HEK293 (cell line): ENCODE measurements around the gene WSCD2.

ENCODE experiments used
- CTCF ChIP-seq: fragments of 450-650 bp; formaldehyde crosslinking; IDR thresholded peaks from 2 replicates; pipeline ENCODE4 v1.5.1; 2016; ENCODE audit warnings: missing biosample characterization, missing genetic modification characterization
- TCF7L2 ChIP-seq: IDR thresholded peaks from 2 replicates; pipeline ENCODE4 v1.6.1; 2011; ENCODE audit warnings: low read depth, mild to moderate bottlenecking, inconsistent platforms, low read length, moderate library complexity, borderline replicate concordance
- YY1 ChIP-seq: fragments of 450-650 bp; formaldehyde crosslinking; IDR thresholded peaks from 2 replicates; pipeline ENCODE4 v1.5.1; 2018; ENCODE audit warnings: missing biosample characterization, missing genetic modification characterization
- ZBTB20 ChIP-seq: fragments of 450-650 bp; formaldehyde crosslinking; IDR thresholded peaks from 2 replicates; pipeline ENCODE4 v1.5.1; 2016; ENCODE audit warnings: missing biosample characterization, missing genetic modification characterization
- ZBTB49 ChIP-seq: fragments of 450-650 bp; formaldehyde crosslinking; IDR thresholded peaks from 2 replicates; pipeline ENCODE4 v1.5.1; 2016; ENCODE audit warnings: missing biosample characterization, missing genetic modification characterization, low read depth
- ZFHX2 ChIP-seq: fragments of 450-650 bp; formaldehyde crosslinking; conservative IDR thresholded peaks from 2 replicates; pipeline ENCODE4 v1.5.1; 2016; ENCODE audit warnings: missing biosample characterization, missing genetic modification characterization
- ZNF132 ChIP-seq: fragments of 450-650 bp; formaldehyde crosslinking; IDR thresholded peaks from 2 replicates; pipeline ENCODE4 v1.5.1; 2017; ENCODE audit warnings: missing biosample characterization, missing genetic modification characterization, borderline replicate concordance
- ZNF133 ChIP-seq: fragments of 450-650 bp; formaldehyde crosslinking; IDR thresholded peaks from 2 replicates; pipeline ENCODE4 v1.5.1; 2016; ENCODE audit warnings: missing biosample characterization, missing genetic modification characterization
- ZNF211 ChIP-seq: fragments of 450-650 bp; formaldehyde crosslinking; IDR thresholded peaks from 2 replicates; pipeline ENCODE4 v1.5.1; 2016; ENCODE audit warnings: low read depth, missing biosample characterization, missing genetic modification characterization
- ZNF24 ChIP-seq: fragments of 450-650 bp; formaldehyde crosslinking; IDR thresholded peaks from 2 replicates; pipeline ENCODE4 v1.5.1; 2016; ENCODE audit warnings: missing biosample characterization, missing genetic modification characterization
- ZNF366 ChIP-seq: fragments of 450-650 bp; formaldehyde crosslinking; conservative IDR thresholded peaks from 2 replicates; pipeline ENCODE4 v1.5.1; 2016; ENCODE audit warnings: missing biosample characterization, missing genetic modification characterization
- ZNF433 ChIP-seq: fragments of 450-650 bp; formaldehyde crosslinking; IDR thresholded peaks from 2 replicates; pipeline ENCODE4 v1.5.1; 2016; ENCODE audit warnings: missing biosample characterization, missing genetic modification characterization, low read depth
- ZNF530 ChIP-seq: fragments of 450-650 bp; formaldehyde crosslinking; IDR thresholded peaks from 2 replicates; pipeline ENCODE4 v1.5.1; 2016; ENCODE audit warnings: low read depth, missing biosample characterization, missing genetic modification characterization
- ZNF624 ChIP-seq: fragments of 450-650 bp; formaldehyde crosslinking; IDR thresholded peaks from 2 replicates; pipeline ENCODE4 v1.5.1; 2017; ENCODE audit warnings: missing biosample characterization, missing genetic modification characterization

GRCh38 chr12:108148521-108149074, 19.5 kb downstream of the WSCD2 start:
- no peak for TF ChIP-seq ZNF211 (tag by site-specific recombination)
- no peak for TF ChIP-seq ZNF530 (tag by site-specific recombination)
- TF ChIP-seq ZNF132 = no peak
- TF ChIP-seq ZBTB49 (tag by site-specific recombination) = no peak
- no peak for TF ChIP-seq ZNF24 (tag by site-specific recombination)
- no peak for TF ChIP-seq ZNF624 (tag by site-specific recombination)
- no peak for TF ChIP-seq ZFHX2 (tag by site-specific recombination)
- TF ChIP-seq ZNF133 = no peak
- no peak for TF ChIP-seq ZNF366 (tag by site-specific recombination)
- TF ChIP-seq CTCF (tag by site-specific recombination) = no peak
- TF ChIP-seq ZBTB20 (tag by site-specific recombination) = no peak
- TF ChIP-seq YY1 (tag by site-specific recombination) = no peak
- TF ChIP-seq ZNF433 = no peak
- TF ChIP-seq TCF7L2 = no peak
